ENCODE results near the gene PPP2R3C. TPM values are rescaled to one million over a fixed set of nuclear protein-coding genes. Genes with fewer than 3 reads are reported as not detected.

PPP2R3C gene
- polyA plus RNA-seq (2013, experiment 1 of 2), result 41.4 TPM
- polyA plus RNA-seq (2013, experiment 2 of 2), result 40.6 TPM

GRCh38 chr14:35121887-35122695, at the start of gene PPP2R3C, which contains the start of gene PRORP:
Gene PPP2R3C (minus strand): TSS chr14:35121990. CDS start chr14:35121959, 31 bp downstream.
Gene PRORP (plus strand): TSS chr14:35122552. CDS start chr14:35123246, 694 bp downstream.
- no CpG with 5 or more reads among the region's 57 CpGs for WGBS (ENCODE audit: extremely low coverage, insufficient coverage, low lambda C conversion rate)

DNA sequence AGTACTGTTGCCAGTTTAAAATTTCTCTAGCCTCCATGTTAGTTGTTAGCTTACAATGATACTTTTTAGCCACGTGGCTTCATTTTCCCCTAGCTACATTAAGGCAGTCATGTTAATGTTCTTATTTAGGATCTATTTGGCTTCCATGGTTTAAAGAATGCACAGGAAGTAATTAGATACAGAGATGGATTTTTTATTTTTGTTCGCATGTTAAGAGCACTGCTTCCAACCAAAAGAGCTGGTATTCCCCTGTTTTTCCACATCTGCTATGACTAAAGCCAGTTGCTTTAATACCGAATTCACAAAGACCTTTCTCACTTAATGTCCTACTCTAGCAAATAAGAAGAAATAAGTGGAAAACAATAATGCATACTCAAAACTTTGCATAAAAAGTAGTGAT, 45.7 kb upstream of the PPP2R3C start:
- H4K5ac ChIP-seq (ENCODE audit: low read length), result no peak overlapping the region
- no peak overlapping the region for H3K4ac ChIP-seq (ENCODE audit: low read depth, low read length)
- DNase-seq, result no peak
- no peak overlapping the region for H2BK5ac ChIP-seq (ENCODE audit: low read length)
- H3K4me3 ChIP-seq (ENCODE audit: low read length), result no peak overlapping the region
- H3K79me2 ChIP-seq (ENCODE audit: control insufficient read depth, insufficient read depth, low read length), result no peaks in the 10 kb centered on the region
- H3K27ac ChIP-seq (ENCODE audit: low read depth, low read length), result no peak overlapping the region
- H3K56ac ChIP-seq (ENCODE audit: low read length), result no peak overlapping the region
- no peaks in the 10 kb centered on the region for H3K36me3 ChIP-seq (ENCODE audit: control insufficient read depth, insufficient read depth, low read length)
- no peaks in the 10 kb centered on the region for H3K79me1 ChIP-seq (ENCODE audit: low read length)
- H3K4me1 ChIP-seq (ENCODE audit: control insufficient read depth, low read depth, low read length), result no peaks in the 10 kb centered on the region
- no peak overlapping the region for H3K18ac ChIP-seq (ENCODE audit: low read length)
- no peak overlapping the region for H3K4me2 ChIP-seq (ENCODE audit: low read length)
- H2BK15ac ChIP-seq (replicated peaks; ENCODE audit: low read depth), result no peak overlapping the region
- H3K23ac ChIP-seq (ENCODE audit: low read length), result no peak overlapping the region
- no peaks in the 10 kb centered on the region for H3K27me3 ChIP-seq (ENCODE audit: insufficient read depth, low read length, poor library complexity)
- WGBS (ENCODE audit: extremely low coverage, insufficient coverage, low lambda C conversion rate), result no CpG with 5 or more reads among the region's 3 CpGs
- H4K8ac ChIP-seq (ENCODE audit: low read depth, low read length), result no peak overlapping the region
- no peak overlapping the region for H2AK5ac ChIP-seq (ENCODE audit: low read length)
- H2BK120ac ChIP-seq (ENCODE audit: low read depth, low read length), result no peak overlapping the region
- H3K9ac ChIP-seq (ENCODE audit: low read length), result no peak overlapping the region

More at GRCh38 chr14:35121887-35122695, at the start of gene PPP2R3C, which contains the start of gene PRORP:
- peak; percentile 99 for DNase-seq
- peak within 1 kb of the TSS; percentile 100 for H3K4me3 ChIP-seq (ENCODE audit: low read length)
- H2AK5ac ChIP-seq (ENCODE audit: low read length), result no peak within 1 kb of the TSS
- peak within 1 kb of the TSS; percentile 58 for H3K27ac ChIP-seq (ENCODE audit: low read depth, low read length)
- peak within 1 kb of the TSS; percentile 22 for H3K4ac ChIP-seq (ENCODE audit: low read depth, low read length)
- peak within 1 kb of the TSS; percentile 92 for H3K4me2 ChIP-seq (ENCODE audit: low read length)
- H3K79me2 ChIP-seq (ENCODE audit: control insufficient read depth, insufficient read depth, low read length), result no peaks in the 10 kb centered on the region
- no peak within 1 kb of the TSS for H2BK120ac ChIP-seq (ENCODE audit: low read depth, low read length)
- peak within 1 kb of the TSS; percentile 97 for H2BK5ac ChIP-seq (ENCODE audit: low read length)
- peaks cover 2% of the 10 kb centered on the region for H3K79me1 ChIP-seq (ENCODE audit: low read length)
- peaks cover 1% of the 10 kb centered on the region for H3K4me1 ChIP-seq (ENCODE audit: control insufficient read depth, low read depth, low read length)
- no peak within 1 kb of the TSS for H3K23ac ChIP-seq (ENCODE audit: low read length)
- no peaks in the 10 kb centered on the region for H3K36me3 ChIP-seq (ENCODE audit: control insufficient read depth, insufficient read depth, low read length)
- H3K18ac ChIP-seq (ENCODE audit: low read length), result peak within 1 kb of the TSS; percentile 73
- peak within 1 kb of the TSS; percentile 100 for H3K56ac ChIP-seq (ENCODE audit: low read length)
- no peak within 1 kb of the TSS for H2BK15ac ChIP-seq (replicated peaks; ENCODE audit: low read depth)
- no peaks in the 10 kb centered on the region for H3K27me3 ChIP-seq (ENCODE audit: insufficient read depth, low read length, poor library complexity)
- H3K9ac ChIP-seq (ENCODE audit: low read length), result peak within 1 kb of the TSS; percentile 99
- no peak within 1 kb of the TSS for H4K8ac ChIP-seq (ENCODE audit: low read depth, low read length)
- peak within 1 kb of the TSS; percentile 97 for H4K5ac ChIP-seq (ENCODE audit: low read length)

DNA sequence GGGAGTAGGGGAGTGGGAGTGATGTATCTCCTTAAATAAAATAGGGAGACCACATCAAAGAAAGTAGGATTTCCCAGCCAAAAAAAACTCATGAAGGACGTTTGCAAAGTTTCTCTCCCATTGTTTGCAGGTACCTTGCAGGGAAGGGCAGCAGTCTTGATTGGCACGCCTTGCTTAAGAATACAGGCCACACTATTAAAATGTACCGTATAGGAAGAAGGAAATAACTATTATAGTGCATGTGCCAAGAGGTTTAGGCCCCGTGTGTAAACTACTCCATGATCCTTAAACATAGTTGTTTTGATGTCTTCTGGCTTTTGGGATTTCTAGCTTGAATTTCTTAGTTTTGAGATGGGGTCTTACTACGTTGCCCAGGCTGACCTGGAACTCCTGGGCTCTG, 43.1 kb upstream of the PPP2R3C start:
- H2BK120ac ChIP-seq (ENCODE audit: low read depth, low read length), result no peak overlapping the region
- no peaks in the 10 kb centered on the region for H3K36me3 ChIP-seq (ENCODE audit: control insufficient read depth, insufficient read depth, low read length)
- WGBS (ENCODE audit: extremely low coverage, insufficient coverage, low lambda C conversion rate), result no CpG with 5 or more reads among the region's 5 CpGs
- H3K4me3 ChIP-seq (ENCODE audit: low read length), result no peak overlapping the region
- no peaks in the 10 kb centered on the region for H3K4me1 ChIP-seq (ENCODE audit: control insufficient read depth, low read depth, low read length)
- H2BK5ac ChIP-seq (ENCODE audit: low read length), result no peak overlapping the region
- H3K79me2 ChIP-seq (ENCODE audit: control insufficient read depth, insufficient read depth, low read length), result no peaks in the 10 kb centered on the region
- H3K4ac ChIP-seq (ENCODE audit: low read depth, low read length), result no peak overlapping the region
- no peaks in the 10 kb centered on the region for H3K27me3 ChIP-seq (ENCODE audit: insufficient read depth, low read length, poor library complexity)
- H3K79me1 ChIP-seq (ENCODE audit: low read length), result no peaks in the 10 kb centered on the region
- no peak overlapping the region for H2AK5ac ChIP-seq (ENCODE audit: low read length)
- no peak overlapping the region for H4K5ac ChIP-seq (ENCODE audit: low read length)
- no peak overlapping the region for H2BK15ac ChIP-seq (replicated peaks; ENCODE audit: low read depth)
- H3K4me2 ChIP-seq (ENCODE audit: low read length), result no peak overlapping the region
- H3K9ac ChIP-seq (ENCODE audit: low read length), result no peak overlapping the region
- H3K18ac ChIP-seq (ENCODE audit: low read length), result no peak overlapping the region
- no peak overlapping the region for H3K56ac ChIP-seq (ENCODE audit: low read length)
- H4K8ac ChIP-seq (ENCODE audit: low read depth, low read length), result no peak overlapping the region
- H3K27ac ChIP-seq (ENCODE audit: low read depth, low read length), result no peak overlapping the region
- DNase-seq, result no peak
- H3K23ac ChIP-seq (ENCODE audit: low read length), result no peak overlapping the region

- no peaks in the 10 kb centered on the region for H3K79me1 ChIP-seq (ENCODE audit: low read length)
- no peak overlapping the region for H3K56ac ChIP-seq (ENCODE audit: low read length)
- H3K4me2 ChIP-seq (ENCODE audit: low read length), result no peak overlapping the region
- no peak overlapping the region for H2AK5ac ChIP-seq (ENCODE audit: low read length)
- no peaks in the 10 kb centered on the region for H3K27me3 ChIP-seq (ENCODE audit: insufficient read depth, low read length, poor library complexity)
- H3K9ac ChIP-seq (ENCODE audit: low read length), result no peak overlapping the region
- H3K36me3 ChIP-seq (ENCODE audit: control insufficient read depth, insufficient read depth, low read length), result no peaks in the 10 kb centered on the region
- H3K4me1 ChIP-seq (ENCODE audit: control insufficient read depth, low read depth, low read length), result peaks cover 2% of the 10 kb centered on the region
- no peak overlapping the region for H4K5ac ChIP-seq (ENCODE audit: low read length)
- H4K8ac ChIP-seq (ENCODE audit: low read depth, low read length), result no peak overlapping the region
- H3K4me3 ChIP-seq (ENCODE audit: low read length), result no peak overlapping the region
- WGBS (ENCODE audit: extremely low coverage, insufficient coverage, low lambda C conversion rate), result no CpG with 5 or more reads among the region's 1 CpG
- no peak for DNase-seq
- no peak overlapping the region for H3K23ac ChIP-seq (ENCODE audit: low read length)
- no peak overlapping the region for H2BK120ac ChIP-seq (ENCODE audit: low read depth, low read length)
- no peak overlapping the region for H3K27ac ChIP-seq (ENCODE audit: low read depth, low read length)
- no peak overlapping the region for H3K4ac ChIP-seq (ENCODE audit: low read depth, low read length)
- H3K18ac ChIP-seq (ENCODE audit: low read length), result no peak overlapping the region
- H2BK5ac ChIP-seq (ENCODE audit: low read length), result no peak overlapping the region
- no peak overlapping the region for H2BK15ac ChIP-seq (replicated peaks; ENCODE audit: low read depth)
- H3K79me2 ChIP-seq (ENCODE audit: control insufficient read depth, insufficient read depth, low read length), result no peaks in the 10 kb centered on the region
These were observed 41.6 kb upstream of the PPP2R3C start for GRCh38 chr14:35163384-35163783.

- H2BK120ac ChIP-seq (ENCODE audit: low read depth, low read length), result no peak overlapping the region
- no peak overlapping the region for H3K9ac ChIP-seq (ENCODE audit: low read length)
- no CpG with 5 or more reads among the region's 5 CpGs for WGBS (ENCODE audit: extremely low coverage, insufficient coverage, low lambda C conversion rate)
- DNase-seq, result no peak
- no peak overlapping the region for H2AK5ac ChIP-seq (ENCODE audit: low read length)
- no peaks in the 10 kb centered on the region for H3K79me2 ChIP-seq (ENCODE audit: control insufficient read depth, insufficient read depth, low read length)
- peaks cover 2% of the 10 kb centered on the region for H3K4me1 ChIP-seq (ENCODE audit: control insufficient read depth, low read depth, low read length)
- H3K56ac ChIP-seq (ENCODE audit: low read length), result peak overlapping the region; percentile 40
- no peak overlapping the region for H3K23ac ChIP-seq (ENCODE audit: low read length)
- no peaks in the 10 kb centered on the region for H3K27me3 ChIP-seq (ENCODE audit: insufficient read depth, low read length, poor library complexity)
- no peak overlapping the region for H3K4me2 ChIP-seq (ENCODE audit: low read length)
- no peak overlapping the region for H3K4me3 ChIP-seq (ENCODE audit: low read length)
- no peak overlapping the region for H2BK15ac ChIP-seq (replicated peaks; ENCODE audit: low read depth)
- H4K5ac ChIP-seq (ENCODE audit: low read length), result no peak overlapping the region
- no peak overlapping the region for H3K18ac ChIP-seq (ENCODE audit: low read length)
- no peak overlapping the region for H2BK5ac ChIP-seq (ENCODE audit: low read length)
- H4K8ac ChIP-seq (ENCODE audit: low read depth, low read length), result no peak overlapping the region
- H3K4ac ChIP-seq (ENCODE audit: low read depth, low read length), result no peak overlapping the region
- H3K27ac ChIP-seq (ENCODE audit: low read depth, low read length), result no peak overlapping the region
- H3K79me1 ChIP-seq (ENCODE audit: low read length), result no peaks in the 10 kb centered on the region
- no peaks in the 10 kb centered on the region for H3K36me3 ChIP-seq (ENCODE audit: control insufficient read depth, insufficient read depth, low read length)
These were observed 39.4 kb upstream of the PPP2R3C start for GRCh38 chr14:35161231-35161630.

All from mesendoderm (in vitro differentiated cells).